22Rv1 (cell line): Measurements from ENCODE around the gene SCMH1.

Experiments
- ZFX ChIP-seq: fragments of 450-650 bp; IDR thresholded peaks from 2 replicates; pipeline ENCODE4 v1.6.1; 2017; ENCODE audit warnings: antibody characterized with exemption, borderline replicate concordance
- TF ChIP-seq, protein P1 (sequence below): fragments of 450-650 bp; IDR thresholded peaks from 2 replicates; pipeline ENCODE4 v1.5.1; 2017; ENCODE audit warnings: mild to moderate bottlenecking

DNA sequence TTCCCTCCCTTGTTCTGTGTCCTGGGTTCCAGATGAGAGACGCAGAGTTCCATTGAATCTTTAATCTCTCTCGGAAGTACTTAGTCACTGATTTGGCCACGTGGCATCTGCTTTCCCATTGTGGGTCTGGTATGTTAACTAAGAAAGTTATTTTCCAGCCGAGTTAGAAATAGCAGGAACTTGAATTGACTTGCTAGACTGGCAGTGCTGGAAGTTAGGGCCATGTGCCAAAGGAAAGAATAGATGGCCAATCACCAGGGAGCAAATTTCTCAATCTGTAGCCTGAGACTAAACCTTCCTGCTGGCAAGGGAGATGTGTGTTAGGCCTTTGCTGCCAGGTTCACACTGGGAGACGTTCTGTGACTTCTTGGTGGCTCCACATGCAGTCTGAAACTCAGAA, 196.4 kb downstream of the SCMH1 start:
- TF ChIP-seq, protein P1, sequence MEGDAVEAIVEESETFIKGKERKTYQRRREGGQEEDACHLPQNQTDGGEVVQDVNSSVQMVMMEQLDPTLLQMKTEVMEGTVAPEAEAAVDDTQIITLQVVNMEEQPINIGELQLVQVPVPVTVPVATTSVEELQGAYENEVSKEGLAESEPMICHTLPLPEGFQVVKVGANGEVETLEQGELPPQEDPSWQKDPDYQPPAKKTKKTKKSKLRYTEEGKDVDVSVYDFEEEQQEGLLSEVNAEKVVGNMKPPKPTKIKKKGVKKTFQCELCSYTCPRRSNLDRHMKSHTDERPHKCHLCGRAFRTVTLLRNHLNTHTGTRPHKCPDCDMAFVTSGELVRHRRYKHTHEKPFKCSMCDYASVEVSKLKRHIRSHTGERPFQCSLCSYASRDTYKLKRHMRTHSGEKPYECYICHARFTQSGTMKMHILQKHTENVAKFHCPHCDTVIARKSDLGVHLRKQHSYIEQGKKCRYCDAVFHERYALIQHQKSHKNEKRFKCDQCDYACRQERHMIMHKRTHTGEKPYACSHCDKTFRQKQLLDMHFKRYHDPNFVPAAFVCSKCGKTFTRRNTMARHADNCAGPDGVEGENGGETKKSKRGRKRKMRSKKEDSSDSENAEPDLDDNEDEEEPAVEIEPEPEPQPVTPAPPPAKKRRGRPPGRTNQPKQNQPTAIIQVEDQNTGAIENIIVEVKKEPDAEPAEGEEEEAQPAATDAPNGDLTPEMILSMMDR = no peak
- TF ChIP-seq ZFX = no peak
